ENCODE measurements around the gene CSK. TPM values are rescaled to one million over a fixed set of nuclear protein-coding genes. Genes with fewer than 3 reads are reported as not detected.

The CSK gene
- total RNA-seq, 1 donor from 2014 or later, result 557 TPM

DNA sequence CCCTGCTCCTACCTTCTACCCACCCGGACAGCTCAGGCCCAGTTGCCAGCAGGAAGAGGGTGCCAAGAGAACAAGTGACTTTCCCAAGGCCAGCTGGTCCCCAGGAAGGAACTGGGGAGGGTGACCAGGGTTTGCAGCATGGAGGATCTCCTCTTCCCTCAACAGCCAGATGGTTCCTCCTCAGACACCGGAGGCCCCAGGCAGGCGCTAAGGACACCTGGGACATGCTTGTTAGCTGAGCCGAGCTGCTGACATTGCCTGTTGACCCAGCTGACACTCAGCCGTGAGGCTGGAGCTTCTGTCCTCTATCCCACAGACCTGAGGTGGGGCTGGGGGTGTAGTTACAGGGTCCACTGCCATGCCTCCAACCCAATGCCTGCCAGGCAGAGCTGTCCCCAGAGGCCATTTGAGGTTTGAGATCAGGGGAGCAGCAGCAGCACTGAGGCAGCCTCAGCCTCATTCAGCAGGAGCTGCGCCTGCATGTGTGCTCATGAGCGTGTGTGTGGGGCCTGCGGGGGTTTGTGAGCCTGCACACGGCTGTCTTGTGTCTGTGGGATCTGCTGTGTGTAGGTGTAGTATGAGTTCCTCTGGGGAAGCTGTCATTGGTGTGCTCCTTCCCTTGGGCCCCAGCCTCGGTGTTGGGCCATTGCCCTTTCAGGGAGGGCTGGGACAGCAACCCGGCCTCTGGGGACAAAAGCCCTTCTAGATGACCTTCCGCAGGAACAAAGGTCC lies 51.7 kb downstream of the CSK start:
- no peak for ATAC-seq (ENCODE audit: low read depth)
- H3K36me3 Mint-ChIP-seq (ENCODE audit: low read depth), result peaks cover 14% of the 10 kb centered on the region

DNA sequence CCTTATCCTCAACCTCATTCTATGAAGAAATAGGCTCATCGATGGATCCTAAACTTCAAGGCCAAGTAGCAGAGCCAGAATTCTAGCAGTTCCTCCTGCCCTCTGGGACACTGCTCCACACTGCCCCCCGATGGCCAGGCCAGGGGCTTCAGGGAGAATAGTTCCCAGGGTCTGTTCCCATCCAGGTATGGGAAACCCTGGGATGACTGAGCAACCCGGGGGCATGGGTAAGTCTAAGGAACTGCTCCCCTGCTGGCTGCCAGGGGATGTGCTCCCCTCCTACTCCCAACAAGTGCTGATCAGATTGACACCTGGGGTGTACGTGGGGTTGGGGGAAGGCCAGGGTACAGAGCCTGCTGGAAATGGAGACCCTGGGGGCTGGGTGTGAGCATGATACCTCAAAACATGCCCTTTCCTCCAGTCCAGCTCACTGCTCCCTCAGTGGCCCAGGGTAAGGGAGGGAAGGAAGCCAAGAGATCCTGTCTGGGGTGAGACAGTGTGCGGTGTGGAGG lies 53.5 kb downstream of the CSK start:
- Mint-ChIP-seq H3K9me3 (no peaks in the 10 kb centered on the region), H3K36me3 (ENCODE audit: low read depth) (peaks cover 23% of the 10 kb centered on the region), H3K27me3 (no peaks in the 10 kb centered on the region), H3K27ac (no peak overlapping the region), H3K4me3 (no peak overlapping the region), H3K4me1 (peaks cover 11% of the 10 kb centered on the region)
- intact Hi-C loops (cut with micrococcal nuclease), result loop anchor here (2.0 kb wide), 4 partner anchors 35 to 201 kb away; no protein-coding TSS in a partner anchor
- DNase-seq (peak; percentile 47), ATAC-seq (ENCODE audit: low read depth) (peak; percentile 71)
- CTCF ChIA-PET, result interaction anchor here (0.8 to 2.4 kb wide), 5 partner anchors 16 to 67 kb away, joined by 3 to 13 read pairs (median 4); no protein-coding TSS in a partner anchor
- no peak for TF ChIP-seq CTCF (IDR thresholded peaks at IDR 0.05)
- POLR2A ChIA-PET, result interaction anchor here (0.7 kb wide), 1 partner anchor 58 kb away, joined by 7 read pairs; no protein-coding TSS in a partner anchor

More for the DNA sequence above, 51.7 kb downstream of the CSK start:
- CTCF ChIA-PET, result interaction anchor here (1.1 kb wide), 1 partner anchor 62 kb away, joined by 4 read pairs; no protein-coding TSS in a partner anchor
- Mint-ChIP-seq H3K27me3 (peaks cover under 1% of the 10 kb centered on the region), H3K27ac (no peak overlapping the region), H3K9me3 (no peaks in the 10 kb centered on the region), H3K4me3 (no peak overlapping the region), H3K4me1 (peaks cover 11% of the 10 kb centered on the region)
- intact Hi-C loops (cut with micrococcal nuclease), result loop anchor here (2.0 kb wide), 4 partner anchors 33 to 199 kb away; no protein-coding TSS in a partner anchor
- DNase-seq, result no peak
- POLR2A ChIA-PET, result interaction anchor here (0.6 kb wide), 1 partner anchor 60 kb away, joined by 4 read pairs; no protein-coding TSS in a partner anchor
- no peak for TF ChIP-seq CTCF (IDR thresholded peaks at IDR 0.05)

DNA sequence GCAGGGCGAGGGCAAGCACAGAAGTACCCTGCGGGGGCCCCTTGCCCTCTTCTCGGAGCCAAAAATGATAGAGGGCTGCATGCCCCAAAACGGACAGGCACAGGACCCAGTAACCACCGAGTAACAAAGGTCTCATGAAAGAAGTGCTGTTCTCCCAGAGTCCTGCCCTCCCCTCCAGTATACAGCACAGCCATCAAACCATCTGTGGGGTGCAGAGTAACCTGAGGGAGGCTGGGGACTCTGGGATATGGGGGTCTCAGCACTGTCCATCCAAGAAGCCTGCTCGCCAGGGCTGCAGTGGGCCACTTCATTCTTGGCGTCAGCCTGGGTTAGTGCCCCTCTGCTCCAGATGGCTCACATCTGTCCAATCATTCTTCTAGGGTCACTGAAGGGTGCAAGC lies 55.0 kb downstream of the CSK start:
- Mint-ChIP-seq H3K27ac (no peak overlapping the region), H3K4me1 (peaks cover 21% of the 10 kb centered on the region), H3K4me3 (no peak overlapping the region), H3K9me3 (no peaks in the 10 kb centered on the region), H3K36me3 (ENCODE audit: low read depth) (peaks cover 28% of the 10 kb centered on the region), H3K27me3 (no peaks in the 10 kb centered on the region)
- POLR2A ChIA-PET, result interaction anchor here (1.2 kb wide), 1 partner anchor 56 kb away, joined by 3 read pairs; no protein-coding TSS in a partner anchor
- DNase-seq, result no peak
- CTCF ChIA-PET, result interaction anchor here (0.7 to 2.4 kb wide), 5 partner anchors 18 to 202 kb away, joined by 3 to 13 read pairs (median 3); no protein-coding TSS in a partner anchor
- no peak for ATAC-seq (ENCODE audit: low read depth)
- intact Hi-C loops (cut with micrococcal nuclease), result no loop called here
- no peak for TF ChIP-seq CTCF (IDR thresholded peaks at IDR 0.05)

- H3K27ac Mint-ChIP-seq, result no peak overlapping the region
- peaks cover 29% of the 10 kb centered on the region for H3K4me1 Mint-ChIP-seq
- ATAC-seq (ENCODE audit: low read depth), result no peak
- no peak for TF ChIP-seq CTCF (IDR thresholded peaks at IDR 0.05)
- no peak for DNase-seq
- intact Hi-C loops (cut with micrococcal nuclease), result no loop called here
- no peaks in the 10 kb centered on the region for H3K9me3 Mint-ChIP-seq
- peaks cover 30% of the 10 kb centered on the region for H3K36me3 Mint-ChIP-seq (ENCODE audit: low read depth)
- H3K4me3 Mint-ChIP-seq, result no peak overlapping the region
- ChIA-PET POLR2A (interaction anchor here (0.6 to 1.2 kb wide), 2 partner anchors 57 to 377 kb away, joined by 3 to 4 read pairs; no protein-coding TSS in a partner anchor), CTCF (interaction anchor here (0.9 to 1.2 kb wide), 4 partner anchors 10 to 204 kb away, joined by 3 read pairs; no protein-coding TSS in a partner anchor)
- no peaks in the 10 kb centered on the region for H3K27me3 Mint-ChIP-seq
Measured at GRCh38 chr15:74837482-74838136, 55.7 kb downstream of the CSK start.
